HCT116 (cell line): Measurements from ENCODE around the gene SPEN. TPM values are rescaled to one million over a fixed set of nuclear protein-coding genes. Genes with fewer than 3 reads are reported as not detected.

Source experiments
- ATAC-seq: fragments of 200-7000 bp; cut with Tn5 transposase; 2 replicates; pipeline ENCODE4 v1.9.1; 2020; ENCODE audit warnings: mild to moderate bottlenecking, moderate library complexity
- BruUV-seq: library from RNA; stranded (reverse); fragments of 400-500 nt; replicated peaks from 2 replicates; lab custom pipeline; 2021; lab: Mats Ljungman, UMichigan
- CTCF ChIA-PET: fragments of 300-600 bp; sonication (Branson Sonifier 250); formaldehyde crosslinking; loops from one replicate; lab custom pipeline; 2021; ENCODE audit warnings: antibody characterized with exemption; lab: Charles Lee
- POLR2A ChIA-PET: fragments of 300-600, 350-600 bp; sonication (Branson Sonifier 250); formaldehyde crosslinking; loops from one replicate; lab custom pipeline; 2021; ENCODE audit warnings: antibody characterized with exemption; lab: Charles Lee
- RAD21 ChIA-PET, 2 experiments: fragments of 300-600 bp; sonication (Branson Sonifier 250); formaldehyde crosslinking; loops; one replicate each; lab custom pipeline; 2023; ENCODE audit warnings: low total read pairs in 2 of 2; ENCODE audit not compliant: uncharacterized antibody in 2 of 2, unreplicated experiment in 2 of 2, low non-redundant PET in 1 of 2; lab: Charles Lee
- DNase-seq: peaks from one replicate; pipeline ENCODE4 v3.0.0-alpha.2; 2010; ENCODE audit warnings: low read depth, low spot score
- H2AFZ ChIP-seq: fragments of 200-600 bp; shearing (Covaris generic), sonication (generic); 2 replicates; pipeline ENCODE4 v1.6.1; 2017; ENCODE audit warnings: low read depth, mixed run types, mixed read lengths, antibody characterized with exemption, low read length; ENCODE audit not compliant: poor library complexity, severe bottlenecking
- H3K27ac ChIP-seq: 2 replicates; pipeline ENCODE4 v1.5.1; 2012; ENCODE audit warnings: low read depth, low read length
- H3K27me3 ChIP-seq: fragments of 200-600 bp; sonication (generic); 2 replicates; pipeline ENCODE4 v1.6.1; 2016; ENCODE audit warnings: mixed run types, low read length, mixed read lengths; ENCODE audit not compliant: insufficient read depth
- H3K36me3 ChIP-seq, 2 experiments: fragments of 200-500 bp in 1 of 2; fragments of 200-600 bp in 1 of 2; sonication (Bioruptor generic) in 1 of 2; sonication (generic) in 1 of 2; 2 replicates each; pipeline versions ENCODE4 v1.5.1 to v1.6.1; 2014 to 2016; ENCODE audit warnings: low read length in 2 of 2, inconsistent platforms in 1 of 2, mixed read lengths in 1 of 2, mixed run types in 1 of 2; ENCODE audit not compliant: insufficient read depth in 2 of 2, control insufficient read depth in 1 of 2
- H3K4me1 ChIP-seq, 2 experiments: fragments of 200-600 bp in 1 of 2; sonication (generic) in 1 of 2; 2 replicates each; pipeline versions ENCODE4 v1.5.1 to v1.6.1; 2012 to 2017; ENCODE audit warnings: low read length in 2 of 2, inconsistent platforms in 1 of 2, mild to moderate bottlenecking in 1 of 2, mixed read lengths in 1 of 2, mixed run types in 1 of 2, moderate library complexity in 1 of 2; ENCODE audit not compliant: insufficient read depth in 2 of 2, control insufficient read depth in 1 of 2
- H3K4me2 ChIP-seq: fragments of 200-600 bp; sonication (generic); 2 replicates; pipeline ENCODE4 v1.6.1; 2017; ENCODE audit warnings: mixed run types, low read length, mixed read lengths
- H3K4me3 ChIP-seq, 2 experiments: fragments of 200-600 bp in 1 of 2; sonication (generic) in 1 of 2; replicated peaks in 1 of 2; 2 replicates each; pipeline ENCODE4 v1.5.1; 2011 to 2016; ENCODE audit warnings: low read length in 2 of 2, control low read depth in 1 of 2, low read depth in 1 of 2, mild to moderate bottlenecking in 1 of 2, mixed read lengths in 1 of 2, mixed run types in 1 of 2
- H3K79me2 ChIP-seq: fragments of 200-600 bp; sonication (generic); 2 replicates; pipeline ENCODE4 v1.6.1; 2017; ENCODE audit warnings: mild to moderate bottlenecking, mixed run types, low read length, moderate library complexity, mixed read lengths; ENCODE audit not compliant: insufficient read depth
- H3K9ac ChIP-seq: fragments of 200-600 bp; sonication (generic); 2 replicates; pipeline ENCODE4 v1.6.1; 2016; ENCODE audit warnings: low read length, mixed read lengths
- H3K9me2 ChIP-seq: fragments of 200-600 bp; sonication (generic), shearing (Covaris generic); 2 replicates; pipeline ENCODE4 v1.6.1; 2017; ENCODE audit warnings: mixed run types, mild to moderate bottlenecking, moderate library complexity; ENCODE audit not compliant: insufficient read depth
- H3K9me3 ChIP-seq, 2 experiments: fragments of 200-500 bp in 1 of 2; fragments of 200-600 bp in 1 of 2; sonication (Bioruptor generic) in 1 of 2; sonication (generic) in 1 of 2; 2 replicates each; pipeline ENCODE4 v1.6.1; 2014 to 2017; ENCODE audit warnings: low read length in 2 of 2, mixed read lengths in 2 of 2, inconsistent platforms in 1 of 2, low read depth in 1 of 2, mild to moderate bottlenecking in 1 of 2, mixed run types in 1 of 2, moderate library complexity in 1 of 2; ENCODE audit not compliant: control insufficient read depth in 1 of 2, insufficient read depth in 1 of 2
- H4K20me1 ChIP-seq: fragments of 200-600 bp; sonication (generic), shearing (Covaris generic); 2 replicates; pipeline ENCODE4 v1.6.1; 2017; ENCODE audit warnings: mixed run types, mild to moderate bottlenecking, moderate library complexity; ENCODE audit not compliant: insufficient read depth
- ATF3 ChIP-seq: IDR thresholded peaks from 2 replicates; pipeline ENCODE4 v1.6.1; 2012
- CEBPB ChIP-seq: IDR thresholded peaks from 2 replicates; pipeline ENCODE4 v1.6.1; 2012; ENCODE audit warnings: low read depth
- ELF1 ChIP-seq: IDR thresholded peaks from 2 replicates; pipeline ENCODE4 v1.6.1; 2012; ENCODE audit warnings: low read depth, borderline replicate concordance
- EZH2 ChIP-seq: fragments of 200-600 bp; sonication (generic); IDR thresholded peaks from 2 replicates; pipeline ENCODE4 v1.6.1; 2017; ENCODE audit warnings: antibody characterized with exemption, mixed run types
- EZH2phosphoT487 ChIP-seq: fragments of 200-600 bp; IDR thresholded peaks from 2 replicates; pipeline ENCODE4 v1.6.1; 2018; ENCODE audit warnings: antibody characterized with exemption, borderline replicate concordance
- FOSL1 ChIP-seq: IDR thresholded peaks from 2 replicates; pipeline ENCODE4 v1.6.1; 2012; ENCODE audit warnings: low read depth
- JUND ChIP-seq: IDR thresholded peaks from 2 replicates; pipeline ENCODE4 v1.6.1; 2012
- MAX ChIP-seq: IDR thresholded peaks from 2 replicates; pipeline ENCODE4 v1.6.1; 2012
- POLR2A ChIP-seq: IDR thresholded peaks from 2 replicates; pipeline ENCODE4 v1.7.0; 2011; ENCODE audit warnings: borderline replicate concordance; ENCODE audit not compliant: insufficient read depth, insufficient read length; ENCODE audit errors: extremely low read depth
- POLR2AphosphoS5 ChIP-seq: IDR thresholded peaks from 2 replicates; pipeline ENCODE4 v1.6.1; 2011; ENCODE audit warnings: mild to moderate bottlenecking, low read depth, low read length, moderate library complexity
- RAD21 ChIP-seq: IDR thresholded peaks from 2 replicates; pipeline ENCODE4 v1.6.1; 2012; ENCODE audit warnings: low read depth, mild to moderate bottlenecking
- REST ChIP-seq: IDR thresholded peaks from 2 replicates; pipeline ENCODE4 v1.6.1; 2012; ENCODE audit warnings: low read depth
- SIN3A ChIP-seq: IDR thresholded peaks from 2 replicates; pipeline ENCODE4 v1.6.1; 2012; ENCODE audit warnings: low read depth
- SP1 ChIP-seq: IDR thresholded peaks from 2 replicates; pipeline ENCODE4 v1.6.1; 2012; ENCODE audit warnings: low read depth
- TCF7L2 ChIP-seq: IDR thresholded peaks from 2 replicates; pipeline ENCODE4 v1.7.0; 2011; ENCODE audit warnings: borderline replicate concordance, inconsistent platforms; ENCODE audit not compliant: insufficient read depth, insufficient read length; ENCODE audit errors: extremely low read depth
- YY1 ChIP-seq: IDR thresholded peaks from 2 replicates; pipeline ENCODE4 v1.6.1; 2011; ENCODE audit warnings: low read length, low read depth, moderate library complexity, mild to moderate bottlenecking; ENCODE audit not compliant: insufficient replicate concordance; ENCODE audit errors: extremely low read depth
- ZFX ChIP-seq: fragments of 450-650 bp; IDR thresholded peaks from 2 replicates; pipeline ENCODE4 v1.6.1; 2017
- ZNF274 ChIP-seq: fragments of 200-500 bp; sonication (Bioruptor generic); IDR thresholded peaks from 2 replicates; pipeline ENCODE4 v1.6.1; 2014; ENCODE audit warnings: mild to moderate bottlenecking, low read depth, low read length, inconsistent platforms
- intact Hi-C: fragments of 100-400 bp; cut with micrococcal nuclease; formaldehyde crosslinking; loops from 2 replicates; pipeline ENCODE4 v1.10.0; 2022
- total RNA-seq: library from RNA; stranded (reverse); gene quantifications from one replicate; pipeline ENCODE4 v1.2.1, GENCODE V29; 2021; ENCODE audit not compliant: unreplicated experiment

Gene SPEN
- total RNA-seq, 1 experiment from 2014 or later, result 58.6 TPM

- CTCF ChIA-PET, result no interaction called here
- H3K9me2 ChIP-seq, result no peaks in the 10 kb centered on the region
- intact Hi-C loops, result no loop called here
Observed at GRCh38 chr1:15837931-15838330, 9.6 kb upstream of the SPEN start.

More at GRCh38 chr1:15837931-15838330, 9.6 kb upstream of the SPEN start:
- Histone ChIP-seq H2AFZ (no peak overlapping the region), H3K4me2 (no peak overlapping the region), H3K27me3 (no peaks in the 10 kb centered on the region), H3K4me1 (peaks cover 13 to 38% of the 10 kb centered on the region in 2 experiments), H3K27ac (no peak overlapping the region), H4K20me1 (no peaks in the 10 kb centered on the region), H3K9ac (no peak overlapping the region), H3K4me3 (no peak overlapping the region)
- BruUV-seq, result no TSS peak
- RAD21 ChIA-PET, result no interaction called here
- no peak for DNase-seq
- TF ChIP-seq ELF1 (no peak), ZFX (no peak), POLR2A (no peak), EZH2phosphoT487 (no peak), FOSL1 (no peak), SIN3A (no peak), ZNF274 (no peak), ATF3 (no peak), JUND (no peak), CEBPB (no peak), TCF7L2 (no peak), YY1 (no peak), SP1 (no peak), POLR2AphosphoS5 (no peak), REST (no peak), RAD21 (no peak), EZH2 (no peak), MAX (no peak)
- TF ChIP-seq, all 23 proteins: peak for 0
- no peak for ATAC-seq
- Histone ChIP-seq H3K79me2 (no peaks in the 10 kb centered on the region), H3K9me3 (no peaks in the 10 kb centered on the region), H3K36me3 (no peaks in the 10 kb centered on the region)
- POLR2A ChIA-PET, result no interaction called here
